ENCODE measurements around the gene RLBP1.

DNA sequence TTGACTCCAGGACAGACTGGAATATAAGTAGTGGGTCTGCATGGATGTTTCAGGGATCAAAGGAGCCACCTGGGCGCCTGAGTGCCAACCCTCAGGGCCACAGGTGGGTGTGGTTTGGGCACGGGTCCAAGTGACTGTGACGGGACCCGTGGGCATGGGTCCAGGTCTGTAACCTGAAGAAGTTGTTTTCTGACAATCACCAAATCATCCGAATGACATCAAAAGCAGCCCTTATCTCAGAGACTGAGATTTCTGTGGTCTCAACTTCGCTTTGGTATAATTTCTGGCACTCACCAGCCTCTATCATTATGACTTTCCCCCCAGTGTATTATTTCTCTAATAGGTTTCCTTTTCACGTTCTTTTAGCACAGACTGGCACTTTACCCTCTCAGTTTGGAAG, 24.4 kb downstream of the RLBP1 start:
- TF ChIP-seq POLR2AphosphoS5 (IDR thresholded peaks at IDR 0.05) (peak in 1 of 3 donors; percentile 6), CTCF (IDR thresholded peaks at IDR 0.05 in 8 of 11, conservative IDR thresholded peaks at IDR 0.05 in 3 of 11) (no peak), POLR2A (IDR thresholded peaks at IDR 0.05) (no peak)
